Parathyroid adenoma (tissue), 2 donors: Measurements from ENCODE around the gene CARTPT.

Source experiments
- H2AFZ ChIP-seq: fragments of 300-600 bp; sonication (generic); one replicate; pipeline ENCODE4 v1.7.0; 2017; ENCODE audit warnings: antibody characterized with exemption, mild to moderate bottlenecking
- H3K27ac ChIP-seq: fragments of 300-600 bp; sonication (generic); one replicate; pipeline ENCODE4 v1.7.0; 2017
- H3K27me3 ChIP-seq: fragments of 300-600 bp; sonication (generic); one replicate; pipeline ENCODE4 v1.7.0; 2017; ENCODE audit warnings: low read length; ENCODE audit not compliant: control insufficient read depth, insufficient read depth
- H3K36me3 ChIP-seq: fragments of 300-600 bp; sonication (generic); one replicate; pipeline ENCODE4 v1.7.0; 2017; ENCODE audit warnings: low read length; ENCODE audit not compliant: control insufficient read depth, insufficient read depth
- H3K4me1 ChIP-seq: fragments of 300-600 bp; sonication (generic); one replicate; pipeline ENCODE4 v1.7.0; 2017; ENCODE audit warnings: control low read depth
- H3K4me2 ChIP-seq: fragments of 300-600 bp; sonication (generic); one replicate; pipeline ENCODE4 v1.7.0; 2017; ENCODE audit warnings: low read length
- H3K4me3 ChIP-seq: fragments of 300-600 bp; sonication (generic); one replicate; pipeline ENCODE4 v1.7.0; 2017; ENCODE audit warnings: low read depth, low read length
- H3K79me2 ChIP-seq: fragments of 300-600 bp; sonication (generic); one replicate; pipeline ENCODE4 v1.7.0; 2017; ENCODE audit warnings: control low read depth
- H3K9ac ChIP-seq: fragments of 300-600 bp; sonication (generic); one replicate; pipeline ENCODE4 v1.7.0; 2017; ENCODE audit warnings: mild to moderate bottlenecking
- H3K9me3 ChIP-seq: fragments of 300-600 bp; sonication (generic); one replicate; pipeline ENCODE4 v1.7.0; 2017; ENCODE audit warnings: low read length; ENCODE audit not compliant: control insufficient read depth
- TF ChIP-seq, protein P1 (sequence below): fragments of 300-600 bp; sonication (generic); IDR thresholded peaks from one replicate; pipeline ENCODE4 v1.7.0; 2017; ENCODE audit warnings: antibody characterized with exemption, mild to moderate bottlenecking
- donor health status: primary hyperparathyroidism.

The CARTPT gene

GRCh38 chr5:71727978-71728377 is 8.9 kb downstream of the CARTPT start:
- no peaks in the 10 kb centered on the region for H3K36me3 ChIP-seq
- H2AFZ ChIP-seq, result no peak overlapping the region
- H3K79me2 ChIP-seq, result no peaks in the 10 kb centered on the region
- H3K27me3 ChIP-seq, result no peaks in the 10 kb centered on the region
- peaks cover 3% of the 10 kb centered on the region for H3K9me3 ChIP-seq
- H3K27ac ChIP-seq, result no peak overlapping the region
- H3K4me1 ChIP-seq, result no peaks in the 10 kb centered on the region
- no peak overlapping the region for H3K9ac ChIP-seq
- no peak overlapping the region for H3K4me3 ChIP-seq
- no peak overlapping the region for H3K4me2 ChIP-seq
- TF ChIP-seq, protein P1, sequence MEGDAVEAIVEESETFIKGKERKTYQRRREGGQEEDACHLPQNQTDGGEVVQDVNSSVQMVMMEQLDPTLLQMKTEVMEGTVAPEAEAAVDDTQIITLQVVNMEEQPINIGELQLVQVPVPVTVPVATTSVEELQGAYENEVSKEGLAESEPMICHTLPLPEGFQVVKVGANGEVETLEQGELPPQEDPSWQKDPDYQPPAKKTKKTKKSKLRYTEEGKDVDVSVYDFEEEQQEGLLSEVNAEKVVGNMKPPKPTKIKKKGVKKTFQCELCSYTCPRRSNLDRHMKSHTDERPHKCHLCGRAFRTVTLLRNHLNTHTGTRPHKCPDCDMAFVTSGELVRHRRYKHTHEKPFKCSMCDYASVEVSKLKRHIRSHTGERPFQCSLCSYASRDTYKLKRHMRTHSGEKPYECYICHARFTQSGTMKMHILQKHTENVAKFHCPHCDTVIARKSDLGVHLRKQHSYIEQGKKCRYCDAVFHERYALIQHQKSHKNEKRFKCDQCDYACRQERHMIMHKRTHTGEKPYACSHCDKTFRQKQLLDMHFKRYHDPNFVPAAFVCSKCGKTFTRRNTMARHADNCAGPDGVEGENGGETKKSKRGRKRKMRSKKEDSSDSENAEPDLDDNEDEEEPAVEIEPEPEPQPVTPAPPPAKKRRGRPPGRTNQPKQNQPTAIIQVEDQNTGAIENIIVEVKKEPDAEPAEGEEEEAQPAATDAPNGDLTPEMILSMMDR, result no peak

GRCh38 chr5:71731015-71731414 is 11.9 kb downstream of the CARTPT start:
- TF ChIP-seq, protein P1, result no peak
- Histone ChIP-seq H3K27me3 (no peaks in the 10 kb centered on the region), H3K27ac (no peak overlapping the region), H3K4me1 (no peaks in the 10 kb centered on the region), H3K9me3 (peaks cover 3% of the 10 kb centered on the region), H3K79me2 (no peaks in the 10 kb centered on the region), H3K4me3 (no peak overlapping the region), H3K4me2 (no peak overlapping the region), H3K36me3 (no peaks in the 10 kb centered on the region), H3K9ac (no peak overlapping the region), H2AFZ (no peak overlapping the region)

GRCh38 chr5:71732011-71732410 is 12.9 kb downstream of the CARTPT start:
- H3K9me3 ChIP-seq, result peaks cover 3% of the 10 kb centered on the region
- H3K36me3 ChIP-seq, result no peaks in the 10 kb centered on the region
- no peaks in the 10 kb centered on the region for H3K79me2 ChIP-seq
- no peak overlapping the region for H3K4me3 ChIP-seq
- H3K9ac ChIP-seq, result no peak overlapping the region
- no peaks in the 10 kb centered on the region for H3K4me1 ChIP-seq
- TF ChIP-seq, protein P1, result no peak
- H3K4me2 ChIP-seq, result no peak overlapping the region
- no peak overlapping the region for H2AFZ ChIP-seq
- H3K27ac ChIP-seq, result no peak overlapping the region
- H3K27me3 ChIP-seq, result no peaks in the 10 kb centered on the region

- Histone ChIP-seq H3K4me2 (no peak overlapping the region), H3K27ac (no peak overlapping the region), H3K9me3 (peaks cover 3% of the 10 kb centered on the region), H3K4me1 (no peaks in the 10 kb centered on the region), H2AFZ (no peak overlapping the region), H3K4me3 (no peak overlapping the region), H3K79me2 (no peaks in the 10 kb centered on the region), H3K9ac (no peak overlapping the region), H3K36me3 (no peaks in the 10 kb centered on the region), H3K27me3 (no peaks in the 10 kb centered on the region)
- TF ChIP-seq, protein P1, result no peak
Observed at GRCh38 chr5:71734141-71734540, 15.1 kb downstream of the CARTPT start.

DNA sequence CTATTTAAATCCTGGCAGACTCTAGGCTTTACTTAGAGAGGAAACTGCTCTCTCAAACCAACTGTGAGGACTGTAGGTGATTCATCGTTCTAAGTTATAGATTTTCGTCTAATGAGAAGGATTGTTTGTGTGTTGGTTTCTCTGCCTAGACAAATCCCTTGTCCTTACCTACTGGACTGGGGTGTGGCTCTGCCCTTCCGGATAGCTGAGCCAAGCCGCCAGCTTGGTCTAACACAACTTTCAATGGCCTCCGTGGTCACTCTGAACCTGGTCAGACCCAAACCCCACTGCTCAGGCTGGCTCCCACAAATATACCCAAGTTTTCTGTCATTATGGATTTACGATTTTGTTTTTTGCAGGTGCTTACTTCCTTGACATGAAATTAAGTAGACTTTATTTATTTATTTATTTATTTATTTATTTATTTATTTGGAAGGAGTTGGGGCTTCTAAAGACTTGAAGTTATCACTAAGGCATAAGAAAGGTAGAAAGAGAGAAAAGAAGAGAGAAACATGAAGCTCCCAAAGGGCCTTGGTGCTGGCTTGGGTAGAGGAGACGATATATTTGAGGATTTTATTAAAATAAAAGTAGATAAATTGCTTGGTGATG is 19.0 kb downstream of the CARTPT start:
- Histone ChIP-seq H3K27me3 (no peaks in the 10 kb centered on the region), H3K9me3 (no peaks in the 10 kb centered on the region), H3K4me2 (no peak overlapping the region), H3K79me2 (no peaks in the 10 kb centered on the region), H2AFZ (no peak overlapping the region), H3K9ac (no peak overlapping the region), H3K4me1 (no peaks in the 10 kb centered on the region), H3K36me3 (no peaks in the 10 kb centered on the region), H3K27ac (no peak overlapping the region), H3K4me3 (no peak overlapping the region)
- TF ChIP-seq, protein P1, result no peak
